ENCODE measurements around the gene NEMF. TPM values are rescaled to one million over a fixed set of nuclear protein-coding genes. Genes with fewer than 3 reads are reported as not detected.

Gene NEMF
- total and polyA plus RNA-seq, 4 donors, result 19.7 to 145 (median 41.0) TPM

GRCh38 chr14:49886523-49886922 lies 33.9 kb upstream of the NEMF start:
- H3K27ac ChIP-seq (ENCODE audit: low read depth in 1 of 2, low read length in 1 of 2), result no peak overlapping the region
- no peak overlapping the region for H3K9ac ChIP-seq (ENCODE audit: insufficient read depth in 1 of 2, low read length in 2 of 2)
- H3K27me3 ChIP-seq (ENCODE audit: control insufficient read depth in 3 of 3, insufficient read depth in 3 of 3, low read length in 2 of 3), result no peaks in the 10 kb centered on the region
- TF ChIP-seq CTCF (IDR thresholded peaks at IDR 0.05; ENCODE audit: control extremely low read depth, extremely low read depth), result no peak
- H3K4me3 ChIP-seq, result no peak overlapping the region
- no peaks in the 10 kb centered on the region for H3K36me3 ChIP-seq (ENCODE audit: control insufficient read depth in 4 of 4, insufficient read depth in 4 of 4, low read length in 4 of 4)
- ATAC-seq (ENCODE audit: insufficient read depth, low FRiP score) (no peak), DNase-seq (no peak)
- 90 to 94% methylated on average over 12 of the region's 12 CpGs for WGBS, 2 donors
- H3K4me1 ChIP-seq (ENCODE audit: control insufficient read depth in 5 of 5, insufficient read depth in 5 of 5, low read length in 5 of 5), result peaks cover 0 to 2% (median 0%) of the 10 kb centered on the region in 5 donors
- H3K9me3 ChIP-seq (ENCODE audit: control insufficient read depth in 4 of 4, insufficient read depth in 3 of 4, low read length in 3 of 4), result no peaks in the 10 kb centered on the region

DNA sequence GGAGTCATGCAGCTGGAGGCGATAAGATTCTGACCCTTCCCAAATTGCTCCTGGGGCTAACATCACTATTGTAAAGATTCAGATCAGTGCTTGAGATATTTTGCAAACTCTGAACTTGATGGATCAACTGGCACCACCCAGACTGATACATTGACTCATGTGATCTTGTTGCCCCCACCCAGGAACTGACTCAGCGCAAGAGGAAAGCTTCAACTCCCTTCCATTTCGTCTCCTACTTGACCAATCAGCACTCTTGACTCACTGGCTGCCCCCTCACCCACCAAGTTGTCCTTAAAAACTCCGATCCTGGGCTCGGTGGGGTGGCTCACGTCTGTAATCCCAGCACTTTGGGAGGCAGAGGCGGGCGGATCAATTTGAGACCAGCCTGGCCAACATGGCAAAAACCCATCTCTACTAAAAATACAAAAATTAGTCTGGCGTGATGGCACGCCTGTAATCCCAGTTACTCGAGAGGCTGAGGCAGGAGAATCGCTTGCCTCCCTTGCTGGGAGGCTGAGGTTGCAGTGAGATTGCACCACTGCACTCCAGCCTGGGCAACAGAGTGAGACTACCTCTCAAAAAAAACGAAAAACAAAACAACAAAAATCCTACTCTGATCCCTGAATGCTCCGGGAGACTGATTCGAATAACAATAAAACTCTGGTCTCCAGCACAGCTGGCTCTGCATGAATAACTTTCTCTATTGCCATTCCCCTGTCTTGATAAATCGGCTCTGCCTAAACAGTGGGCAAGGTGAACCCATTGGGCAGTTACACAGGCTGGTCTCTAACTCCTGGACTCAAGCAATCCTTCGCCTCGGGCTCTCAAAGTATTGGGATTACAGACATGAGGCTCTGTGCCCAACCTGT lies 30.5 kb upstream of the NEMF start:
- no peak for TF ChIP-seq CTCF (IDR thresholded peaks at IDR 0.05; ENCODE audit: control extremely low read depth, extremely low read depth)
- no peaks in the 10 kb centered on the region for H3K9me3 ChIP-seq (ENCODE audit: control insufficient read depth in 4 of 4, insufficient read depth in 3 of 4, low read length in 3 of 4)
- no peaks in the 10 kb centered on the region for H3K4me1 ChIP-seq (ENCODE audit: control insufficient read depth in 5 of 5, insufficient read depth in 5 of 5, low read length in 5 of 5)
- ATAC-seq (ENCODE audit: insufficient read depth, low FRiP score) (no peak), DNase-seq (no peak)
- H3K27ac ChIP-seq (ENCODE audit: low read depth in 1 of 2, low read length in 1 of 2), result no peak overlapping the region
- 87 to 92% methylated on average over 18 of the region's 18 CpGs for WGBS, 2 donors
- H3K36me3 ChIP-seq (ENCODE audit: control insufficient read depth in 4 of 4, insufficient read depth in 4 of 4, low read length in 4 of 4), result no peaks in the 10 kb centered on the region
- H3K27me3 ChIP-seq (ENCODE audit: control insufficient read depth in 3 of 3, insufficient read depth in 3 of 3, low read length in 2 of 3), result no peaks in the 10 kb centered on the region
- H3K4me3 ChIP-seq, result no peak overlapping the region
- no peak overlapping the region for H3K9ac ChIP-seq (ENCODE audit: insufficient read depth in 1 of 2, low read length in 2 of 2)

DNA sequence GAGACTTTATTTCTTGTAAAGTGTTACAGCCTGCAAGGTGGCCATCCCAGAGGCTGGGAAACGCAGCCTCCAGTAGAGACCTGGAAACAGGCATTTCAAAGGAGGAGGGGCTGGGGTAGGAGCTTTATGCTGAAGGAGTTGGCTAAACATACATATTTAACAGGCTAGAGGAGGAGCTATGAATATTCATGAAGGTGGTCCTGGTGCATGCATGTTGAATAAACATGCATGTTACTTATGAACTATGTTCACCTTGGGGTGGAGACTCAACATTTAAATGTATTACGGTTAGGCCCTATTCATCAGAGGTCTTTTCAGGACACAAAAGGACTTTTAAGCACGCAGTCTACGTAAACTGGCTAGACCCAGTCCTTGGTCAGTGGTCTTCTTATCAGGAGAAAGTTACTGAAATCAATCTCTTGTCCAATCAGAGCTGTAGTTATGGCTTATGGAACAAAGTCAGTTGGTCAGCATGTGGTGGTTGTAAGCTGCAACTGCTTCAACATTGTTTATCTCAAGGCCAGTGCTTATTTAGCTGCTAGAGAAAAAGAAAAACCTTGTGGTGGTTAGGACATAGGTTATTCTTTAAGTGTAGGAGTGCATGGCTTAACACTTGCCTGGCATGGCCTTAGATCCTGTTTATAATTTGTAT lies 28.9 kb upstream of the NEMF start:
- no peaks in the 10 kb centered on the region for H3K9me3 ChIP-seq (ENCODE audit: control insufficient read depth in 4 of 4, insufficient read depth in 3 of 4, low read length in 3 of 4)
- no peak overlapping the region for H3K27ac ChIP-seq (ENCODE audit: low read depth in 1 of 2, low read length in 1 of 2)
- ATAC-seq (ENCODE audit: insufficient read depth, low FRiP score), result no peak
- H3K36me3 ChIP-seq (ENCODE audit: control insufficient read depth in 4 of 4, insufficient read depth in 4 of 4, low read length in 4 of 4), result no peaks in the 10 kb centered on the region
- 94 to 95% methylated on average over 4 of the region's 4 CpGs for WGBS, 2 donors
- no peak overlapping the region for H3K4me3 ChIP-seq
- H3K9ac ChIP-seq (ENCODE audit: insufficient read depth in 1 of 2, low read length in 2 of 2), result no peak overlapping the region
- TF ChIP-seq CTCF (IDR thresholded peaks at IDR 0.05; ENCODE audit: control extremely low read depth, extremely low read depth), result no peak
- no peaks in the 10 kb centered on the region for H3K27me3 ChIP-seq (ENCODE audit: control insufficient read depth in 3 of 3, insufficient read depth in 3 of 3, low read length in 2 of 3)
- H3K4me1 ChIP-seq (ENCODE audit: control insufficient read depth in 5 of 5, insufficient read depth in 5 of 5, low read length in 5 of 5), result no peaks in the 10 kb centered on the region
- DNase-seq, result no peak
